Neural progenitor cell (in vitro differentiated cells): ENCODE results near the gene SLC31A2.

Experiments
- CTCF ChIP-seq: fragments of 200-600 bp; sonication (generic); IDR thresholded peaks from 2 replicates; pipeline ENCODE4 v1.5.1; 2017; ENCODE audit warnings: antibody characterized with exemption, mild to moderate bottlenecking
- EZH2 ChIP-seq: fragments of 200-600 bp; sonication (generic); IDR thresholded peaks from 2 replicates; pipeline ENCODE4 v1.6.1; 2017; ENCODE audit warnings: antibody characterized with exemption, mild to moderate bottlenecking, moderate library complexity
- EZH2phosphoT487 ChIP-seq: fragments of 200-600 bp; sonication (generic); IDR thresholded peaks from 2 replicates; pipeline ENCODE4 v1.6.1; 2017; ENCODE audit warnings: antibody characterized with exemption

GRCh38 chr9:113154946-113155345 lies 4.1 kb downstream of the SLC31A2 start:
- TF ChIP-seq CTCF (no peak), EZH2 (no peak), EZH2phosphoT487 (no peak)
